H1 (cell line): ENCODE results near the gene MMP24. TPM values are rescaled to one million over a fixed set of nuclear protein-coding genes. Genes with fewer than 3 reads are reported as not detected.

Experiments
- CTCF ChIA-PET: fragments of 300-600 bp; sonication (Branson Sonifier 250); formaldehyde crosslinking; loops from one replicate; lab custom pipeline; 2021; ENCODE audit not compliant: partially characterized antibody; lab: Charles Lee
- POLR2A ChIA-PET: fragments of 300-600 bp; sonication (Branson Sonifier 250); formaldehyde crosslinking; loops from one replicate; lab custom pipeline; 2021; ENCODE audit warnings: inconsistent platforms; ENCODE audit not compliant: partially characterized antibody; lab: Charles Lee
- DNase-seq, 2 experiments: peaks; one replicate each; pipeline versions ENCODE4 v3.0.0 to v3.0.0-alpha.2; 2010 to 2022; ENCODE audit warnings: low spot score in 2 of 2, low read depth in 1 of 2, mixed read lengths in 1 of 2
- FAIRE-seq: peaks from 2 replicates; lab custom pipeline; 2011; peaks lifted over from hg19 to GRCh38; lab: Jason Lieb, UNC
- H2AFZ ChIP-seq: 2 replicates; pipeline ENCODE4 v1.8.1; 2012; ENCODE audit warnings: low read length, inconsistent platforms
- H2AK5ac ChIP-seq: 2 replicates; pipeline ENCODE4 v1.6.1; 2013; ENCODE audit warnings: low read depth, low read length
- H2BK120ac ChIP-seq: replicated peaks from 2 replicates; pipeline ENCODE3; 2013; ENCODE audit warnings: low read depth, low read length, inconsistent platforms
- H2BK12ac ChIP-seq: 2 replicates; pipeline ENCODE4 v1.6.1; 2013; ENCODE audit warnings: low read depth, low read length
- H2BK15ac ChIP-seq: 2 replicates; pipeline ENCODE4 v1.6.1; 2013; ENCODE audit warnings: low read length
- H2BK20ac ChIP-seq: 2 replicates; pipeline ENCODE4 v1.6.1; 2013; ENCODE audit warnings: low read length
- H2BK5ac ChIP-seq: 2 replicates; pipeline ENCODE4 v1.6.1; 2013; ENCODE audit warnings: low read depth, low read length
- H3K14ac ChIP-seq: 2 replicates; pipeline ENCODE4 v1.6.1; 2013; ENCODE audit warnings: inconsistent platforms; ENCODE audit not compliant: insufficient read length
- H3K18ac ChIP-seq: 2 replicates; pipeline ENCODE4 v1.6.1; 2013; ENCODE audit warnings: low read length; ENCODE audit errors: extremely low read depth
- H3K23ac ChIP-seq: 2 replicates; pipeline ENCODE4 v1.6.1; 2013; ENCODE audit warnings: inconsistent platforms; ENCODE audit not compliant: insufficient read length
- H3K23me2 ChIP-seq: 2 replicates; pipeline ENCODE4 v1.6.1; 2013; ENCODE audit warnings: low read depth, low read length
- H3K27ac ChIP-seq: 2 replicates; pipeline ENCODE4 v1.6.1; 2011; ENCODE audit warnings: low read depth, low read length, inconsistent platforms
- H3K27me3 ChIP-seq, 4 experiments: replicated peaks in 1 of 4; 1 replicate in 1 of 4; 2 replicates in 3 of 4; pipeline versions ENCODE4 v1.6.1 to v1.8.1; 2011 to 2013; ENCODE audit warnings: low read length in 3 of 4, mild to moderate bottlenecking in 3 of 4, inconsistent platforms in 2 of 4, mixed read lengths in 2 of 4, moderate library complexity in 1 of 4; ENCODE audit not compliant: control insufficient read depth in 3 of 4, insufficient read depth in 3 of 4; ENCODE audit errors: extremely low read depth in 1 of 4
- H3K36me3 ChIP-seq, 4 experiments: 2 replicates each; pipeline versions ENCODE4 v1.6.1 to v1.8.1; 2011 to 2013; ENCODE audit warnings: mild to moderate bottlenecking in 4 of 4, low read length in 3 of 4, moderate library complexity in 2 of 4, control low read depth in 1 of 4, inconsistent platforms in 1 of 4; ENCODE audit not compliant: insufficient read depth in 4 of 4, control insufficient read depth in 2 of 4
- H3K4ac ChIP-seq: replicated peaks from 2 replicates; pipeline ENCODE3; 2013; ENCODE audit warnings: low read length, low read depth, mixed read lengths, inconsistent platforms; ENCODE audit not compliant: insufficient read length
- H3K4me1 ChIP-seq, 4 experiments: replicated peaks in 1 of 4; 1 replicate in 1 of 4; 2 replicates in 3 of 4; pipeline versions ENCODE4 v1.6.1 to v1.8.1; 2011 to 2013; ENCODE audit warnings: low read length in 3 of 4, inconsistent platforms in 2 of 4, mixed read lengths in 1 of 4; ENCODE audit not compliant: insufficient read depth in 4 of 4, control insufficient read depth in 3 of 4
- H3K4me2 ChIP-seq, 2 experiments: 2 replicates each; pipeline versions ENCODE4 v1.6.1 to v1.8.1; 2011 to 2013; ENCODE audit warnings: low read depth in 2 of 2, low read length in 2 of 2, control low read depth in 1 of 2, inconsistent platforms in 1 of 2, mild to moderate bottlenecking in 1 of 2; ENCODE audit not compliant: insufficient read depth in 1 of 2
- H3K4me3 ChIP-seq, 4 experiments: fragments of 200-600, 300-600 bp in 1 of 4; sonication (generic), shearing (Covaris generic), sonication (Bioruptor Twin) in 1 of 4; 2 replicates each; pipeline versions ENCODE4 v1.5.1 to v1.8.1; 2011 to 2016; ENCODE audit warnings: low read length in 4 of 4, low read depth in 3 of 4, control low read depth in 2 of 4, inconsistent platforms in 2 of 4, mild to moderate bottlenecking in 2 of 4, mixed read lengths in 1 of 4, moderate library complexity in 1 of 4; ENCODE audit not compliant: insufficient read depth in 2 of 4; ENCODE audit errors: extremely low read depth in 1 of 4
- H3K56ac ChIP-seq: replicated peaks from 2 replicates; pipeline ENCODE3; 2013; ENCODE audit warnings: low read depth, mild to moderate bottlenecking, mixed read lengths, low read length, inconsistent platforms; ENCODE audit not compliant: insufficient read length
- H3K79me1 ChIP-seq: 2 replicates; pipeline ENCODE4 v1.6.1; 2013; ENCODE audit warnings: low read depth, low read length, control low read depth
- H3K79me2 ChIP-seq, 2 experiments: 2 replicates each; pipeline versions ENCODE4 v1.6.1 to v1.8.1; 2012 to 2013; ENCODE audit warnings: low read length in 2 of 2, mild to moderate bottlenecking in 2 of 2, inconsistent platforms in 1 of 2; ENCODE audit not compliant: insufficient read depth in 2 of 2, control insufficient read depth in 1 of 2
- H3K9ac ChIP-seq, 4 experiments: replicated peaks in 1 of 4; 1 replicate in 1 of 4; 2 replicates in 3 of 4; pipeline versions ENCODE4 v1.6.1 to v1.8.1; 2011 to 2013; ENCODE audit warnings: low read depth in 3 of 4, low read length in 3 of 4, control low read depth in 2 of 4, mild to moderate bottlenecking in 2 of 4, moderate library complexity in 2 of 4, inconsistent platforms in 1 of 4; ENCODE audit errors: extremely low read depth in 1 of 4
- H3K9me3 ChIP-seq, 2 experiments: 2 replicates each; pipeline versions ENCODE4 v1.6.1 to v1.8.1; 2012 to 2013; ENCODE audit warnings: mild to moderate bottlenecking in 2 of 2, moderate library complexity in 2 of 2, control low read depth in 1 of 2, inconsistent platforms in 1 of 2, low read depth in 1 of 2, low read length in 1 of 2, mixed read lengths in 1 of 2; ENCODE audit not compliant: insufficient read depth in 2 of 2
- H4K20me1 ChIP-seq, 2 experiments: replicated peaks in 1 of 2; 2 replicates each; pipeline versions ENCODE3 to v1.8.1; 2011 to 2013; ENCODE audit warnings: inconsistent platforms in 2 of 2, low read length in 2 of 2, mild to moderate bottlenecking in 1 of 2; ENCODE audit not compliant: insufficient read depth in 2 of 2, control insufficient read depth in 1 of 2
- H4K5ac ChIP-seq: 2 replicates; pipeline ENCODE4 v1.6.1; 2013; ENCODE audit warnings: low read length, low read depth, mixed read lengths, inconsistent platforms; ENCODE audit not compliant: insufficient read length
- H4K8ac ChIP-seq: 2 replicates; pipeline ENCODE4 v1.8.0; 2013; ENCODE audit warnings: mild to moderate bottlenecking, moderate library complexity, low read length, inconsistent platforms; ENCODE audit not compliant: insufficient read depth; ENCODE audit errors: extremely low read depth
- H4K91ac ChIP-seq: replicated peaks from 2 replicates; pipeline ENCODE3; 2013; ENCODE audit warnings: low read length, mixed read lengths, inconsistent platforms; ENCODE audit not compliant: insufficient read length
- ATF3 ChIP-seq: IDR thresholded peaks from 2 replicates; pipeline ENCODE4 v1.6.1; 2011; ENCODE audit warnings: low read depth, mild to moderate bottlenecking, low read length; ENCODE audit not compliant: insufficient read depth
- BRCA1 ChIP-seq: IDR thresholded peaks from 2 replicates; pipeline ENCODE4 v1.6.1; 2012; ENCODE audit warnings: low read depth, low read length, improper control_type of control experiment
- CBX8 ChIP-seq: fragments of 300-800, 300-1000 bp; sonication (generic); IDR thresholded peaks from 2 replicates; pipeline ENCODE4 v1.7.1; 2016; ENCODE audit warnings: low read depth, low read length, borderline replicate concordance
- CEBPB ChIP-seq: IDR thresholded peaks from 2 replicates; pipeline ENCODE4 v1.6.1; 2012; ENCODE audit warnings: low read depth, low read length
- FOSL1 ChIP-seq: IDR thresholded peaks from 2 replicates; pipeline ENCODE4 v1.6.1; 2011; ENCODE audit warnings: mild to moderate bottlenecking, low read depth, low read length, moderate library complexity; ENCODE audit not compliant: insufficient read depth
- JUN ChIP-seq: IDR thresholded peaks from 2 replicates; pipeline ENCODE4 v1.6.1; 2011; ENCODE audit warnings: low read depth, mild to moderate bottlenecking, improper control_type of control experiment, low read length
- RFX5 ChIP-seq: IDR thresholded peaks from 2 replicates; pipeline ENCODE4 v1.6.1; 2011; ENCODE audit warnings: low read depth, low read length, improper control_type of control experiment, borderline replicate concordance
- RNF2 ChIP-seq: fragments of 200-900, 300-1000 bp; sonication (generic); IDR thresholded peaks from 2 replicates; pipeline ENCODE4 v1.7.1; 2016; ENCODE audit warnings: borderline replicate concordance, low read depth, mild to moderate bottlenecking, antibody characterized with exemption, low read length; ENCODE audit not compliant: poor library complexity, severe bottlenecking; ENCODE audit errors: missing control alignments
- SIX5 ChIP-seq: IDR thresholded peaks from 2 replicates; pipeline ENCODE4 v1.6.1; 2011; ENCODE audit warnings: mild to moderate bottlenecking, low read depth, low read length
- SUZ12 ChIP-seq: fragments of 200-600 bp; sonication (generic); IDR thresholded peaks from 2 replicates; pipeline ENCODE4 v1.6.1; 2012; ENCODE audit warnings: mild to moderate bottlenecking, inconsistent platforms, low read length, moderate library complexity, mixed read lengths
- TAF7 ChIP-seq: optimal IDR thresholded peaks from 2 replicates; pipeline ENCODE3; 2011; ENCODE audit warnings: low read depth, mild to moderate bottlenecking, inconsistent platforms, low read length, moderate library complexity, borderline replicate concordance
- YY1 ChIP-seq: IDR thresholded peaks from 2 replicates; pipeline ENCODE4 v1.6.1; 2011; ENCODE audit warnings: low read depth, mild to moderate bottlenecking, low read length
- WGBS, 2 experiments: shearing (Covaris generic) in 1 of 2; methylation state at CpG; one replicate each; pipeline versions ENCODE4 v1.1.6 to v1.1.7; 2013 to 2015; ENCODE audit warnings: low lambda C conversion rate in 2 of 2, mixed read lengths in 2 of 2, inconsistent platforms in 1 of 2, low coverage in 1 of 2, missing lambda C conversion rate in 1 of 2; ENCODE audit not compliant: insufficient replicate concordance in 2 of 2, insufficient coverage in 1 of 2, insufficient read length in 1 of 2; ENCODE audit errors: extremely low coverage in 1 of 2, missing lambda C conversion rate in 1 of 2; 5-methylcytosine and 5-hydroxymethylcytosine counted together
- polyA plus RNA-seq, 7 experiments: library from polyadenylated mRNA; depleted of rRNA in 3 of 7; stranded (reverse) in 5 of 7; unstranded in 2 of 7; fragments of >200 nt in 5 of 7; fragments of 200-250 nt in 2 of 7; gene quantifications; 1 replicate in 5 of 7; 2 replicates in 1 of 7; 4 replicates in 1 of 7; pipeline versions ENCODE4 v1.2.1 to v1.2.3, GENCODE V29; 2011 to 2013; ENCODE audit warnings: missing spikeins in 2 of 7, mixed read lengths in 2 of 7
- total RNA-seq: library from RNA; stranded (reverse); fragmentation: NEBNext Ultra II Directional; extraction: Animal tissue kit (Norgen Biotek cat#: 25700); gene quantifications from 2 replicates; pipeline ENCODE4 v1.2.1, GENCODE V29; 2021

MMP24 gene
- total and polyA plus RNA-seq, 2 of the 8 experiments (the other 6 are each of a cell fraction or from before 2014, with no cell fraction given), result 18.8 to 21.4 TPM

- Histone ChIP-seq H2BK15ac (no peak overlapping the region), H3K27me3 (no peaks in the 10 kb centered on the region), H3K79me1 (no peaks in the 10 kb centered on the region), H2AK5ac (no peak overlapping the region), H2BK12ac (no peak overlapping the region; the same call in 1 of the 2 replicates), H3K79me2 (no peaks in the 10 kb centered on the region), H3K4me1 (no peaks in the 10 kb centered on the region; a peak in 2 of 7 replicates), H3K4me3 (no peak overlapping the region), H3K14ac (no peak overlapping the region), H3K23ac (no peak overlapping the region), H3K56ac (no peak overlapping the region), H3K4ac (no peak overlapping the region), H2BK20ac (no peak overlapping the region), H3K9ac (no peak overlapping the region), H2BK120ac (no peak overlapping the region)
- FAIRE-seq (no peak), DNase-seq (no peak)
- 81% methylated on average over 9 of the region's 9 CpGs; no CpG with 5 or more reads in 1 of the 2 experiments for WGBS, 2 experiments
- POLR2A ChIA-PET, result interaction anchor here (1.0 to 3.4 kb wide), 3 partner anchors 12 to 31 kb away, joined by 3 to 15 read pairs (median 10); partner anchors contain the start of gene EIF6
- TF ChIP-seq BRCA1 (no peak), CBX8 (no peak), SIX5 (no peak), JUN (no peak), SUZ12 (no peak), RNF2 (no peak), FOSL1 (no peak), YY1 (no peak), CEBPB (no peak), RFX5 (no peak), TAF7 (no peak), ATF3 (no peak)
- TF ChIP-seq, all 59 proteins: peak for 0
- Histone ChIP-seq H3K23me2 (no peaks in the 10 kb centered on the region), H3K27ac (no peak overlapping the region), H2AFZ (no peak overlapping the region), H3K4me2 (no peak overlapping the region), H3K9me3 (no peaks in the 10 kb centered on the region), H4K91ac (no peak overlapping the region), H4K20me1 (no peaks in the 10 kb centered on the region), H2BK5ac (no peak overlapping the region), H3K18ac (no peak overlapping the region), H3K36me3 (no peaks in the 10 kb centered on the region), H4K5ac (no peak overlapping the region), H4K8ac (no peak overlapping the region)
- CTCF ChIA-PET, result interaction anchor here (1.0 to 13.8 kb wide), 5 partner anchors 9 to 149 kb away, joined by 3 to 130 read pairs (median 4); partner anchors contain the start of genes EIF6 and MMP24OS
Observed at GRCh38 chr20:35296101-35296554, 69.6 kb downstream of the MMP24 start.
